A673 (cell line): ENCODE measurements around the gene ZNF154. TPM values are rescaled to one million over a fixed set of nuclear protein-coding genes. Genes with fewer than 3 reads are reported as not detected.

Experiments
- BruUV-seq: library from RNA; stranded (reverse); fragments of 400-500 nt; replicated peaks from 2 replicates; lab custom pipeline; 2021; lab: Mats Ljungman, UMichigan
- CTCF ChIA-PET: fragments of 300-600 bp; sonication (Branson Sonifier 250); formaldehyde crosslinking; loops from one replicate; lab custom pipeline; 2022; ENCODE audit warnings: antibody characterized with exemption; lab: Charles Lee
- POLR2A ChIA-PET: fragments of 300-600 bp; sonication (Branson Sonifier 250); formaldehyde crosslinking; loops from one replicate; lab custom pipeline; 2022; ENCODE audit warnings: antibody characterized with exemption; ENCODE audit not compliant: low non-redundant PET; lab: Charles Lee
- DNase-seq: peaks from one replicate; pipeline ENCODE4 v3.0.0-alpha.2; 2015; ENCODE audit warnings: low spot score
- H3K27ac ChIP-seq: fragments of 200-600 bp; sonication (generic); 2 replicates; pipeline ENCODE4 v1.5.1; 2016; ENCODE audit warnings: mixed run types, low read depth, mild to moderate bottlenecking, mixed read lengths, antibody characterized with exemption, low read length; ENCODE audit not compliant: poor library complexity, severe bottlenecking
- H3K27me3 ChIP-seq: fragments of 200-600 bp; sonication (generic); replicated peaks from 2 replicates; pipeline ENCODE4 v1.6.1; 2017; ENCODE audit warnings: mixed run types, low read depth, mild to moderate bottlenecking, mixed read lengths, antibody characterized with exemption, low read length; ENCODE audit not compliant: insufficient read depth, poor library complexity
- H3K36me3 ChIP-seq: fragments of 200-600 bp; sonication (generic); 2 replicates; pipeline ENCODE4 v1.6.1; 2016; ENCODE audit warnings: mixed run types, mild to moderate bottlenecking, mixed read lengths, antibody characterized with exemption, low read length; ENCODE audit not compliant: insufficient read depth, poor library complexity, severe bottlenecking
- H3K4me1 ChIP-seq: fragments of 200-600 bp; sonication (generic); 2 replicates; pipeline ENCODE4 v1.6.1; 2017; ENCODE audit warnings: mixed run types, mild to moderate bottlenecking, mixed read lengths, antibody characterized with exemption, low read length; ENCODE audit not compliant: insufficient read depth, poor library complexity, severe bottlenecking
- H3K4me3 ChIP-seq: fragments of 200-600 bp; sonication (generic); 2 replicates; pipeline ENCODE4 v1.5.1; 2016; ENCODE audit warnings: low read depth, mixed run types, mild to moderate bottlenecking, mixed read lengths, low read length; ENCODE audit not compliant: poor library complexity, severe bottlenecking
- H3K9me3 ChIP-seq: fragments of 200-600 bp; sonication (generic); 2 replicates; pipeline ENCODE4 v1.6.1; 2016; ENCODE audit warnings: mixed run types, low read depth, mild to moderate bottlenecking, mixed read lengths, antibody characterized with exemption, low read length; ENCODE audit not compliant: poor library complexity, severe bottlenecking
- EZH2 ChIP-seq: fragments of 200-600 bp; sonication (generic); IDR thresholded peaks from 2 replicates; pipeline ENCODE4 v1.6.1; 2017; ENCODE audit warnings: borderline replicate concordance, low read depth, mild to moderate bottlenecking, mixed read lengths, antibody characterized with exemption, low read length; ENCODE audit not compliant: poor library complexity, severe bottlenecking
- intact Hi-C: fragments of 100-400 bp; cut with micrococcal nuclease; formaldehyde crosslinking; loops from one replicate; pipeline ENCODE4 v1.10.0; 2022; ENCODE audit not compliant: unreplicated experiment
- total RNA-seq: library from RNA; stranded (reverse); gene quantifications from 2 replicates; pipeline ENCODE4 v1.2.3, GENCODE V29; 2021
- TF ChIP-seq, protein P1 (sequence below): fragments of 300-800, 200-600 bp; sonication (generic); conservative IDR thresholded peaks from 2 replicates; pipeline ENCODE4 v1.5.1; 2017; ENCODE audit warnings: low read depth, mild to moderate bottlenecking, antibody characterized with exemption, low read length, moderate library complexity, mixed read lengths

ZNF154 gene
- total RNA-seq, 1 experiment from 2014 or later = 4.4 TPM

DNA sequence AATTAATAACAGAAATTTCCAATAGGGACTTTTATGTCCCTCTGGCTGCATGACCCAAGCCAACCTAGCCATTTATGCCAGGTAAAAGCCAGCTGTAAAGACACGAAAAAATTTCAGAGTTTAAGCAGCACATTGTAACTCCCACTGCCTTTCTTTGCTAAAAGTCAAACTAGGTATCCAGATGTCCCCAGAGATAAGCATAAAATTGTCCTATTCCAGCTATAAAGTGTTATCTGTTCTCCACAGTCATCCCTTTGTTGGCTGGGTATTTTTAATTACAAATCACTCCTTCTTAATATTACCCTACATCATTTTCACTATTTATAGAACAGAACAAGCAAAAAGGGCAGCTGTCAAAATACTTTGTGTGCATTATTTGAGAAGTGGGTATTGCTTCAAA lies 3.2 kb upstream of the ZNF154 start:
- ChIA-PET POLR2A (no interaction called here), CTCF (no interaction called here)
- TF ChIP-seq EZH2 = no peak
- TF ChIP-seq, protein P1, sequence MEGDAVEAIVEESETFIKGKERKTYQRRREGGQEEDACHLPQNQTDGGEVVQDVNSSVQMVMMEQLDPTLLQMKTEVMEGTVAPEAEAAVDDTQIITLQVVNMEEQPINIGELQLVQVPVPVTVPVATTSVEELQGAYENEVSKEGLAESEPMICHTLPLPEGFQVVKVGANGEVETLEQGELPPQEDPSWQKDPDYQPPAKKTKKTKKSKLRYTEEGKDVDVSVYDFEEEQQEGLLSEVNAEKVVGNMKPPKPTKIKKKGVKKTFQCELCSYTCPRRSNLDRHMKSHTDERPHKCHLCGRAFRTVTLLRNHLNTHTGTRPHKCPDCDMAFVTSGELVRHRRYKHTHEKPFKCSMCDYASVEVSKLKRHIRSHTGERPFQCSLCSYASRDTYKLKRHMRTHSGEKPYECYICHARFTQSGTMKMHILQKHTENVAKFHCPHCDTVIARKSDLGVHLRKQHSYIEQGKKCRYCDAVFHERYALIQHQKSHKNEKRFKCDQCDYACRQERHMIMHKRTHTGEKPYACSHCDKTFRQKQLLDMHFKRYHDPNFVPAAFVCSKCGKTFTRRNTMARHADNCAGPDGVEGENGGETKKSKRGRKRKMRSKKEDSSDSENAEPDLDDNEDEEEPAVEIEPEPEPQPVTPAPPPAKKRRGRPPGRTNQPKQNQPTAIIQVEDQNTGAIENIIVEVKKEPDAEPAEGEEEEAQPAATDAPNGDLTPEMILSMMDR = no peak
- H3K36me3 ChIP-seq = no peaks in the 10 kb centered on the region
- DNase-seq = no peak
- H3K4me3 ChIP-seq = no peak overlapping the region
- H3K9me3 ChIP-seq = peaks cover 27% of the 10 kb centered on the region
- no peak overlapping the region for H3K27ac ChIP-seq
- no peaks in the 10 kb centered on the region for H3K27me3 ChIP-seq
- intact Hi-C loops = no loop called here
- no peaks in the 10 kb centered on the region for H3K4me1 ChIP-seq
- no TSS peak for BruUV-seq

DNA sequence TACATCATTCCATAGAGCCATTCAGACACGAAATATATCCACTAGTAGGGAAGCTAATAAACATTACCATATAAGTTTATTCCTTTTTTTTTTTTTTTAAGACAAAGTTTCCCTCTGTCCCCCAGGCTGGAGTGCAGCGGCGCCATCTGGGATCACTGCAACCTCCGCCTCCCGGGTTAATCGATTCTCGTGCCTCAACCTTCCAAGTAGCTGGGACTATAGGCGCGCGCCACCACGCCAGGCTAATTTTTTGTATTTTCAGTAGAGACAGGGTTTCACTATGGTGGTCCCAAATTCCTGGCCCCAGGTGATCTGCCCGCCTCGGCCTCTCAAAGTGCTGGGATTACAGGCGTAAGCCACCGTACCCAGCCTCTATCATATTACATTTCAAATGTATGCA lies 612 bp upstream of the ZNF154 start:
- Histone ChIP-seq H3K9me3 (peaks cover 26% of the 10 kb centered on the region), H3K27ac (no peak overlapping the region), H3K4me1 (no peaks in the 10 kb centered on the region), H3K27me3 (no peaks in the 10 kb centered on the region), H3K4me3 (no peak overlapping the region), H3K36me3 (no peaks in the 10 kb centered on the region)
- intact Hi-C loops = no loop called here
- CTCF ChIA-PET = no interaction called here
- no peak for DNase-seq
- TF ChIP-seq, protein P1 = no peak
- no peak for TF ChIP-seq EZH2
- BruUV-seq = no TSS peak
- POLR2A ChIA-PET = interaction anchor here (0.6 kb wide), 1 partner anchor 105 kb away, joined by 10 read pairs; the partner anchor contains the start of gene ZNF552

- Histone ChIP-seq H3K27ac (no peak overlapping the region), H3K4me1 (no peaks in the 10 kb centered on the region), H3K4me3 (no peak overlapping the region), H3K9me3 (peaks cover 54% of the 10 kb centered on the region), H3K27me3 (no peaks in the 10 kb centered on the region), H3K36me3 (peaks cover 9% of the 10 kb centered on the region)
- intact Hi-C loops = no loop called here
- DNase-seq = no peak
- TF ChIP-seq EZH2 = no peak
- POLR2A ChIA-PET = no interaction called here
- CTCF ChIA-PET = no interaction called here
- BruUV-seq = no TSS peak
These were observed 2.7 kb downstream of the ZNF154 start for GRCh38 chr19:57706346-57706745.

DNA sequence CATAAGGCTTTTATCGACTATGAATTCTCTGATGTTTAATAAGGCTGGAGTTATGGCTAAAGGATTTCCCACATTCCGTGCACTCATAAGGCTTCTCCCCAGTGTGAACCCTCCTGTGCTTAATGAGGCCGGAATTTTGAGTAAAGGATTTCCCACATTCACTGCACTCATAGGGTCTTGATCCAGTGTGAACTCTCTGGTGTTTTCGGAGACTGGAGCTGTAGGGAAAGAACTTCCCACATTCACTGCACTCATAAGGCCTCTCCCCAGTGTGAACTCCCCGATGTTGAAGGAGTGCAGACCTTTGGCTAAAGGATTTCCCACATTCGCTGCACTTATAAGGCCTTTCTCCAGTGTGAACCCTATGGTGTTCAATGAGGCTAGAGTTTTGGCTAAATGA lies 7.4 kb downstream of the ZNF154 start:
- Histone ChIP-seq H3K27me3 (no peaks in the 10 kb centered on the region), H3K4me3 (no peak overlapping the region), H3K36me3 (peaks cover 9% of the 10 kb centered on the region), H3K4me1 (no peaks in the 10 kb centered on the region), H3K27ac (no peak overlapping the region), H3K9me3 (peaks cover 59% of the 10 kb centered on the region)
- no peak for DNase-seq
- BruUV-seq = no TSS peak
- no peak for TF ChIP-seq EZH2
- TF ChIP-seq, protein P1 = no peak
- intact Hi-C loops = no loop called here
- CTCF ChIA-PET = no interaction called here
- POLR2A ChIA-PET = no interaction called here
